Aorta (tissue), 5 donors: ENCODE results near the gene INTS4. TPM values are rescaled to one million over a fixed set of nuclear protein-coding genes. Genes with fewer than 3 reads are reported as not detected.
"Not testable (repeated sequence)": the region's sequence is repeated elsewhere in the genome, so short reads cannot be mapped to it uniquely, and the experiment has no call there.

Source experiments
- ATAC-seq: fragments of 200-7000 bp; cut with Tn5 transposase; one replicate; pipeline ENCODE4 v1.9.1; 2022; ENCODE audit warnings: moderate library complexity; ENCODE audit not compliant: low FRiP score
- DNase-seq, 2 donors: peaks; one replicate each; pipeline ENCODE4 v3.0.0-alpha.2; 2020
- H3K27ac ChIP-seq, 2 donors: one replicate each; pipeline ENCODE4 v1.5.1; 2013; ENCODE audit warnings: low read length in 2 of 2, mild to moderate bottlenecking in 2 of 2, moderate library complexity in 2 of 2, control low read depth in 1 of 2, inconsistent platforms in 1 of 2, low read depth in 1 of 2
- H3K27me3 ChIP-seq, 2 donors: one replicate each; pipeline ENCODE4 v1.6.1; 2013; ENCODE audit warnings: control low read depth in 1 of 2, low read length in 1 of 2, mild to moderate bottlenecking in 1 of 2, moderate library complexity in 1 of 2; ENCODE audit not compliant: insufficient read depth in 2 of 2, control insufficient read depth in 1 of 2
- H3K36me3 ChIP-seq, 2 donors: one replicate each; pipeline ENCODE4 v1.6.1; 2013; ENCODE audit warnings: control low read depth in 1 of 2, low read length in 1 of 2, mild to moderate bottlenecking in 1 of 2; ENCODE audit not compliant: insufficient read depth in 2 of 2, control insufficient read depth in 1 of 2
- H3K4me1 ChIP-seq, 2 donors: one replicate each; pipeline ENCODE4 v1.6.1; 2013; ENCODE audit warnings: low read length in 2 of 2, control low read depth in 1 of 2, mild to moderate bottlenecking in 1 of 2, moderate library complexity in 1 of 2; ENCODE audit not compliant: insufficient read depth in 2 of 2, control insufficient read depth in 1 of 2
- H3K4me3 ChIP-seq, 2 donors: one replicate each; pipeline ENCODE4 v1.5.1; 2013; ENCODE audit warnings: low read length in 2 of 2, control low read depth in 1 of 2, mild to moderate bottlenecking in 1 of 2
- H3K9me3 ChIP-seq: one replicate; pipeline ENCODE4 v1.6.1; 2013; ENCODE audit warnings: mild to moderate bottlenecking, low read length; ENCODE audit not compliant: control insufficient read depth
- WGBS, 2 donors: extraction: QIAGEN DNeasy Blood & Tissue Kit; methylation state at CpG; one replicate each; pipeline ENCODE4 v1.1.7; 2013; 5-methylcytosine and 5-hydroxymethylcytosine counted together
- intact Hi-C, 2 donors: fragments of 100-400 bp; cut with DNase I; formaldehyde crosslinking; loops; one replicate each; pipeline versions ENCODE4 v1.14.2 to v1.15.0; 2022
- long read RNA-seq, 2 donors: library from polyadenylated mRNA; unstranded; transcript quantifications; one replicate each; pipeline ENCODE4 v2.0.0, GENCODE V29; 2020 to 2021
- polyA plus RNA-seq, 2 donors: library from polyadenylated mRNA; stranded (reverse); fragments of 200-250 nt; gene quantifications; one replicate each; pipeline ENCODE4 v1.2.3, GENCODE V29; 2013
- total RNA-seq, 2 donors: library from RNA; stranded (reverse); fragmentation: NEBNext Ultra II Directional; extraction: Animal tissue kit (Norgen Biotek cat#: 25700); gene quantifications; one replicate each; pipeline ENCODE4 v1.2.1, GENCODE V29; 2021
- donor health status: healthy with polysubstance abuse.
- donor health status: Bipolar disorder and iron deficiency.
- donor health status: DM: no; HTN: no; CAD: no.
- donor health status: DM: no; HTN: no; CAD: no.
- donor health status: DM: yes; HTN: yes; CAD: no.

The INTS4 gene
- total RNA-seq (10 to 100 TPM; 25.4 to 40.2 TPM), polyA plus RNA-seq (10 to 100 TPM; 11.6 to 37.1 TPM)
- long read RNA-seq, donor 1, transcript INTS4-209 (23 exons, 3,156 nt): major isoform, 9 of 19 reads
- long read RNA-seq, donor 1, partial matches to known transcripts: 2 of 19 reads
- long read RNA-seq, donor 1, other reads (novel, unspliced or antisense): 6 of 19 reads
- long read RNA-seq, donor 2, partial matches to known transcripts: 5 of 16 reads
- long read RNA-seq, donor 2, other reads (novel, unspliced or antisense): 7 of 16 reads

- peaks cover 0 to 4% of the 10 kb centered on the region in 2 donors for H3K36me3 ChIP-seq
- peak within 1 kb of the TSS in 1 of 2 donors; percentile 78 for H3K27ac ChIP-seq
- ATAC-seq: peak; percentile 99
- intact Hi-C loops: loop anchor here (1.0 to 10.0 kb wide), 4 partner anchors 48 to 173 kb away; partner anchors contain the start of genes AAMDC (in 2 of the 2) and RSF1 (in 1 of the 2)
- no peaks in the 10 kb centered on the region for H3K27me3 ChIP-seq
- 1% methylated on average over 47 of the region's 47 CpGs for WGBS, 2 donors
- H3K4me3 ChIP-seq: peak within 1 kb of the TSS; percentile 79 to 97
- H3K4me1 ChIP-seq: no peaks in the 10 kb centered on the region
- peak; percentile 99 to 100 for DNase-seq
- H3K9me3 ChIP-seq: no peaks in the 10 kb centered on the region
These were observed at the start of gene INTS4 for GRCh38 chr11:77994434-77995362. INTS4 (minus strand) TSS chr11:77994668; CDS start chr11:77994643, 25 bp downstream.

GRCh38 chr11:78041843-78042440, 47.5 kb upstream of the INTS4 start:
- no peak for DNase-seq
- H3K4me1 ChIP-seq: no peaks in the 10 kb centered on the region
- no peaks in the 10 kb centered on the region for H3K36me3 ChIP-seq
- 96% methylated on average over 14 of the region's 14 CpGs for WGBS, 2 donors
- H3K4me3 ChIP-seq: no peak overlapping the region
- intact Hi-C loops: loop anchor here in 1 of 2 donors (5.0 kb wide), 1 partner anchor 45 kb away; no protein-coding TSS in a partner anchor
- no peak overlapping the region for H3K27ac ChIP-seq
- no peaks in the 10 kb centered on the region for H3K27me3 ChIP-seq
- H3K9me3 ChIP-seq: no peaks in the 10 kb centered on the region
- ATAC-seq: no peak

GRCh38 chr11:78041380-78041719, 46.9 kb upstream of the INTS4 start:
- ATAC-seq, DNase-seq, H3K36me3 ChIP-seq, H3K4me1 ChIP-seq, H3K4me3 ChIP-seq, H3K27ac ChIP-seq, H3K27me3 ChIP-seq, H3K9me3 ChIP-seq: not testable (repeated sequence)
- whole genome bisulfite sequencing, 2 donors: 97 to 98% methylated on average over 8 of the region's 8 CpGs
- intact Hi-C loops: loop anchor here in 1 of 2 donors (5.0 kb wide), 1 partner anchor 44 kb away; no protein-coding TSS in a partner anchor

- DNase-seq: no peak
- peak overlapping the region in 1 of 2 donors; percentile 15 for H3K27ac ChIP-seq
- H3K36me3 ChIP-seq: no peaks in the 10 kb centered on the region
- H3K4me1 ChIP-seq: no peaks in the 10 kb centered on the region
- H3K4me3 ChIP-seq: no peak overlapping the region
- intact Hi-C loops: loop anchor here in 1 of 2 donors (5.0 kb wide), 1 partner anchor 44 kb away; no protein-coding TSS in a partner anchor
- ATAC-seq: no peak
- no peaks in the 10 kb centered on the region for H3K27me3 ChIP-seq
- WGBS, 2 donors: 88 to 96% methylated on average over 15 of the region's 15 CpGs
- no peaks in the 10 kb centered on the region for H3K9me3 ChIP-seq
These were observed 46.4 kb upstream of the INTS4 start for GRCh38 chr11:78040691-78041379.

- Histone ChIP-seq H3K27me3 (no peaks in the 10 kb centered on the region), H3K4me1 (no peaks in the 10 kb centered on the region), H3K9me3 (no peaks in the 10 kb centered on the region), H3K36me3 (no peaks in the 10 kb centered on the region), H3K27ac (peak overlapping the region in 1 of 2 donors; percentile 85), H3K4me3 (no peak overlapping the region)
- intact Hi-C loops: loop anchor here in 1 of 2 donors (5.0 kb wide), 1 partner anchor 43 kb away; no protein-coding TSS in a partner anchor
- ATAC-seq: peak; percentile 62
- DNase-seq: peak; percentile 88 to 93
- 14 to 17% methylated on average over 7 of the region's 7 CpGs for WGBS, 2 donors
These were observed 45.6 kb upstream of the INTS4 start for GRCh38 chr11:78039919-78040671.

GRCh38 chr11:78039391-78039918, 45.0 kb upstream of the INTS4 start:
- no peak overlapping the region for H3K4me3 ChIP-seq
- ATAC-seq: no peak
- WGBS, 2 donors: 93 to 95% methylated on average over 4 of the region's 4 CpGs

GRCh38 chr11:78038697-78039313, 44.3 kb upstream of the INTS4 start:
- DNase-seq: no peak
- ATAC-seq: no peak
- H3K27ac ChIP-seq: no peak overlapping the region

More at GRCh38 chr11:78039391-78039918, 45.0 kb upstream of the INTS4 start:
- Histone ChIP-seq H3K27ac (no peak overlapping the region), H3K9me3 (no peaks in the 10 kb centered on the region), H3K36me3 (no peaks in the 10 kb centered on the region), H3K4me1 (no peaks in the 10 kb centered on the region), H3K27me3 (no peaks in the 10 kb centered on the region)
- DNase-seq: no peak
- intact Hi-C loops: no loop called here

More at GRCh38 chr11:78038697-78039313, 44.3 kb upstream of the INTS4 start:
- H3K4me1 ChIP-seq: no peaks in the 10 kb centered on the region
- intact Hi-C loops: no loop called here
- H3K27me3 ChIP-seq: no peaks in the 10 kb centered on the region
- 85 to 88% methylated on average over 8 of the region's 8 CpGs for WGBS, 2 donors
- H3K9me3 ChIP-seq: no peaks in the 10 kb centered on the region
- H3K36me3 ChIP-seq: no peaks in the 10 kb centered on the region
- H3K4me3 ChIP-seq: no peak overlapping the region
